GM23338 (cell line): ENCODE measurements around the gene CFAP300. TPM values are rescaled to one million over a fixed set of nuclear protein-coding genes. Genes with fewer than 3 reads are reported as not detected.

Experiments used
- ATAC-seq: fragments of 200-7000 bp; cut with Tn5 transposase; 3 replicates; pipeline ENCODE4 v1.9.1; 2020
- DNase-seq: peaks from one replicate; pipeline ENCODE4 v3.0.0-alpha.2; 2015; ENCODE audit warnings: low spot score
- H2AFZ ChIP-seq: fragments of 200-600 bp; sonication (generic); 2 replicates; pipeline ENCODE4 v1.8.0; 2016; ENCODE audit warnings: antibody characterized with exemption, mild to moderate bottlenecking, moderate library complexity
- H3F3A ChIP-seq: fragments of 200-600 bp; sonication (generic); replicated peaks from 2 replicates; pipeline ENCODE4 v1.8.0; 2017; ENCODE audit warnings: antibody characterized with exemption, mixed run types, low read depth
- H3K27ac ChIP-seq: fragments of 200-600 bp; sonication (generic); 2 replicates; pipeline ENCODE4 v1.6.1; 2016; ENCODE audit warnings: low read depth
- H3K27me3 ChIP-seq: fragments of 200-600 bp; sonication (generic); 2 replicates; pipeline ENCODE4 v1.8.0; 2016; ENCODE audit warnings: mild to moderate bottlenecking, mixed run types, moderate library complexity; ENCODE audit not compliant: insufficient read depth
- H3K36me3 ChIP-seq: fragments of 200-600 bp; sonication (generic); 2 replicates; pipeline ENCODE4 v1.8.0; 2016; ENCODE audit warnings: mild to moderate bottlenecking; ENCODE audit not compliant: insufficient read depth
- H3K4me1 ChIP-seq: fragments of 200-600 bp; sonication (generic); 2 replicates; pipeline ENCODE4 v1.8.0; 2016; ENCODE audit warnings: mild to moderate bottlenecking, moderate library complexity; ENCODE audit not compliant: insufficient read depth
- H3K4me2 ChIP-seq: fragments of 200-600 bp; sonication (generic); 2 replicates; pipeline ENCODE4 v1.7.1; 2017; ENCODE audit warnings: mixed run types
- H3K4me3 ChIP-seq: fragments of 200-600 bp; sonication (generic); 2 replicates; pipeline ENCODE4 v1.6.1; 2016; ENCODE audit warnings: mixed run types
- H3K79me2 ChIP-seq: fragments of 200-600 bp; sonication (generic); replicated peaks from 2 replicates; pipeline ENCODE4 v1.8.0; 2017; ENCODE audit warnings: mild to moderate bottlenecking; ENCODE audit not compliant: insufficient read depth
- H3K9me2 ChIP-seq: fragments of 200-600 bp; sonication (generic); 2 replicates; pipeline ENCODE4 v1.8.0; 2017; ENCODE audit not compliant: insufficient read depth
- H4K20me1 ChIP-seq: fragments of 200-600 bp; sonication (generic); replicated peaks from 2 replicates; pipeline ENCODE4 v1.8.0; 2017; ENCODE audit warnings: mild to moderate bottlenecking; ENCODE audit not compliant: insufficient read depth
- H3K27ac Mint-ChIP-seq: 2 replicates; pipeline ENCODE4 v1.8.0; 2020; ENCODE audit warnings: inconsistent platforms, mild to moderate bottlenecking, moderate library complexity, mixed read lengths
- H3K27me3 Mint-ChIP-seq: 3 replicates; pipeline ENCODE4 v1.8.0; 2022; ENCODE audit warnings: low read depth, mild to moderate bottlenecking, moderate library complexity, mixed read lengths, inconsistent platforms; ENCODE audit not compliant: insufficient read depth, poor library complexity
- H3K36me3 Mint-ChIP-seq: 3 replicates; pipeline ENCODE4 v1.8.0; 2021; ENCODE audit warnings: low read depth, mild to moderate bottlenecking, inconsistent platforms, moderate library complexity, mixed read lengths
- H3K4me1 Mint-ChIP-seq: 3 replicates; pipeline ENCODE4 v1.8.0; 2020; ENCODE audit warnings: mild to moderate bottlenecking, inconsistent platforms, mixed read lengths
- H3K4me3 Mint-ChIP-seq: 3 replicates; pipeline ENCODE4 v1.8.0; 2021; ENCODE audit warnings: moderate library complexity, mild to moderate bottlenecking, inconsistent platforms, mixed read lengths
- H3K9me3 Mint-ChIP-seq: 3 replicates; pipeline ENCODE4 v1.8.0; 2020; ENCODE audit warnings: moderate library complexity, mild to moderate bottlenecking, inconsistent platforms, mixed read lengths
- CREB1 ChIP-seq: fragments of 250-450 bp; sonication (Bioruptor Pico); IDR thresholded peaks from 2 replicates; pipeline ENCODE4 v1.5.0; 2020; ENCODE audit warnings: low read depth, mild to moderate bottlenecking, moderate library complexity
- EZH2 ChIP-seq: fragments of 200-600 bp; sonication (generic); IDR thresholded peaks from one replicate; pipeline ENCODE4 v1.8.0; 2017; ENCODE audit warnings: antibody characterized with exemption, mild to moderate bottlenecking, low read depth; ENCODE audit not compliant: unreplicated experiment
- JUNB ChIP-seq: IDR thresholded peaks from one replicate; pipeline ENCODE4 v1.6.1; 2016; ENCODE audit warnings: antibody characterized with exemption; ENCODE audit not compliant: unreplicated experiment
- POLR2AphosphoS5 ChIP-seq: IDR thresholded peaks from 2 replicates; pipeline ENCODE4 v1.6.1; 2016; ENCODE audit warnings: antibody characterized with exemption, low read depth
- polyA plus RNA-seq: library from polyadenylated mRNA; unstranded; fragments of >200 nt; fragmentation: Nextera tagmentation; extraction: Ambion mirVana; gene quantifications from 2 replicates; pipeline ENCODE4 v1.2.1, GENCODE V29; 2016
- total RNA-seq: library from RNA; depleted of rRNA; stranded (reverse); fragments of >200 nt; shearing (Covaris generic); gene quantifications from 2 replicates; pipeline ENCODE4 v1.2.3, GENCODE V29; 2014
- TF ChIP-seq, protein P1 (sequence below), 2 experiments: fragments of 200-600 bp in 1 of 2; sonication (generic) in 1 of 2; conservative IDR thresholded peaks; 2 replicates each; pipeline versions ENCODE4 v1.5.1 to v1.6.1; 2016 to 2017; ENCODE audit warnings: antibody characterized with exemption in 2 of 2, low read depth in 2 of 2, mild to moderate bottlenecking in 2 of 2, moderate library complexity in 1 of 2
- TF ChIP-seq, protein P2 (sequence below): IDR thresholded peaks from one replicate; pipeline ENCODE4 v1.6.1; 2018; ENCODE audit warnings: antibody characterized with exemption; ENCODE audit not compliant: unreplicated experiment

Gene CFAP300
- total and polyA plus RNA-seq, 2 experiments from 2014 or later = 1.4 to 6.0 TPM

DNA sequence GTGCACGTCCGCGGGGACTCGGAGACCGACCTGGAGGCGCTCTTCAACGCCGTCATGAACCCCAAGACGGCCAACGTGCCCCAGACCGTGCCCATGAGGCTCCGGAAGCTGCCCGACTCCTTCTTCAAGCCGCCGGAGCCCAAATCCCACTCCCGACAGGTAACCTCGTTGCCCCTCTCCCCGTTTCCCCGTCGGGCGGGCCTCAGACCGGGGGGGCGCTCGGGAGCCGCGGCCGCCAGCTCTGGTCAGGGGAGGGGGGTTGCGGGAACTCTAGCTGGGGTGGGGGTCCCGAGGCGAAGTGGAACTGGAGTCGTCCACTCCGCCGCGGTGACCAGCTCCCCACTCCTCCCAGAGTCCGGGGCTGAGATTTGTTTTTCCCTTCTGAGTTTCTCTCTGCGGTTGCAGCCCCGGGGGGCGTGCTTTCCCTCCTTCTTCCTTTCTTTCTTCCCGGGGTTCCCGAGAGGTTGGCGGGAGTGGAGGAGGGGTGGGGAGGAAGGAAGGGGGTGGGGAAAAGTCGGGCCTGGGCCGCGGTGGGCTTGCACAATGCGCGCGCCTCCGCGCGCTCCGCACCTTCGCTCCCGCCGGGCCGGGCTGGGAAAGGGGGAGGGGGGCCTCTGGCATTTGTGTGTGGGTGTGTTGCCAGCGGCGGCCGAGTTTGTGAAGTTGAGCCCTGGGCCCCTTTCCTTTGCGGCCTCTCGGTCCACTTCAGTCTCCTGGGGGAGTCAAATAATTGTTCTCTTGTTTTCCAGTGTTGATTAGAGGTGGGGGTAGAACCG lies 64.0 kb downstream of the CFAP300 start:
- DNase-seq = peak; percentile 94
- Histone ChIP-seq H3K27me3 (peaks cover 10% of the 10 kb centered on the region; the same call in 1 of the 2 replicates), H4K20me1 (no peaks in the 10 kb centered on the region), H3K4me2 (peak overlapping the region; percentile 90), H3K9me2 (no peaks in the 10 kb centered on the region), H3F3A (peaks cover 6% of the 10 kb centered on the region), H3K36me3 (no peaks in the 10 kb centered on the region), H2AFZ (no peak overlapping the region), H3K27ac (peak overlapping the region; percentile 100), H3K4me1 (peaks cover 42% of the 10 kb centered on the region), H3K79me2 (peaks cover 40% of the 10 kb centered on the region), H3K4me3 (peak overlapping the region; percentile 81)
- Mint-ChIP-seq H3K27me3 (peaks cover 8% of the 10 kb centered on the region), H3K4me1 (peaks cover 36% of the 10 kb centered on the region), H3K27ac (peak overlapping the region; percentile 98), H3K36me3 (peaks cover 9% of the 10 kb centered on the region; the same call in 2 of the 3 replicates), H3K4me3 (peak overlapping the region; percentile 89), H3K9me3 (peaks cover 2% of the 10 kb centered on the region; the same call in 2 of the 3 replicates)
- TF ChIP-seq POLR2AphosphoS5 (peak; percentile 45), CREB1 (CRISPR knock-in tag) (no peak)
- TF ChIP-seq, protein P1, sequence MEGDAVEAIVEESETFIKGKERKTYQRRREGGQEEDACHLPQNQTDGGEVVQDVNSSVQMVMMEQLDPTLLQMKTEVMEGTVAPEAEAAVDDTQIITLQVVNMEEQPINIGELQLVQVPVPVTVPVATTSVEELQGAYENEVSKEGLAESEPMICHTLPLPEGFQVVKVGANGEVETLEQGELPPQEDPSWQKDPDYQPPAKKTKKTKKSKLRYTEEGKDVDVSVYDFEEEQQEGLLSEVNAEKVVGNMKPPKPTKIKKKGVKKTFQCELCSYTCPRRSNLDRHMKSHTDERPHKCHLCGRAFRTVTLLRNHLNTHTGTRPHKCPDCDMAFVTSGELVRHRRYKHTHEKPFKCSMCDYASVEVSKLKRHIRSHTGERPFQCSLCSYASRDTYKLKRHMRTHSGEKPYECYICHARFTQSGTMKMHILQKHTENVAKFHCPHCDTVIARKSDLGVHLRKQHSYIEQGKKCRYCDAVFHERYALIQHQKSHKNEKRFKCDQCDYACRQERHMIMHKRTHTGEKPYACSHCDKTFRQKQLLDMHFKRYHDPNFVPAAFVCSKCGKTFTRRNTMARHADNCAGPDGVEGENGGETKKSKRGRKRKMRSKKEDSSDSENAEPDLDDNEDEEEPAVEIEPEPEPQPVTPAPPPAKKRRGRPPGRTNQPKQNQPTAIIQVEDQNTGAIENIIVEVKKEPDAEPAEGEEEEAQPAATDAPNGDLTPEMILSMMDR (conservative IDR thresholded peaks at IDR 0.05; ENCODE audit: low read depth in 2 of 2) = peak; percentile 10 to 31; a peak in 2 of 4 replicates
- TF ChIP-seq, protein P2, sequence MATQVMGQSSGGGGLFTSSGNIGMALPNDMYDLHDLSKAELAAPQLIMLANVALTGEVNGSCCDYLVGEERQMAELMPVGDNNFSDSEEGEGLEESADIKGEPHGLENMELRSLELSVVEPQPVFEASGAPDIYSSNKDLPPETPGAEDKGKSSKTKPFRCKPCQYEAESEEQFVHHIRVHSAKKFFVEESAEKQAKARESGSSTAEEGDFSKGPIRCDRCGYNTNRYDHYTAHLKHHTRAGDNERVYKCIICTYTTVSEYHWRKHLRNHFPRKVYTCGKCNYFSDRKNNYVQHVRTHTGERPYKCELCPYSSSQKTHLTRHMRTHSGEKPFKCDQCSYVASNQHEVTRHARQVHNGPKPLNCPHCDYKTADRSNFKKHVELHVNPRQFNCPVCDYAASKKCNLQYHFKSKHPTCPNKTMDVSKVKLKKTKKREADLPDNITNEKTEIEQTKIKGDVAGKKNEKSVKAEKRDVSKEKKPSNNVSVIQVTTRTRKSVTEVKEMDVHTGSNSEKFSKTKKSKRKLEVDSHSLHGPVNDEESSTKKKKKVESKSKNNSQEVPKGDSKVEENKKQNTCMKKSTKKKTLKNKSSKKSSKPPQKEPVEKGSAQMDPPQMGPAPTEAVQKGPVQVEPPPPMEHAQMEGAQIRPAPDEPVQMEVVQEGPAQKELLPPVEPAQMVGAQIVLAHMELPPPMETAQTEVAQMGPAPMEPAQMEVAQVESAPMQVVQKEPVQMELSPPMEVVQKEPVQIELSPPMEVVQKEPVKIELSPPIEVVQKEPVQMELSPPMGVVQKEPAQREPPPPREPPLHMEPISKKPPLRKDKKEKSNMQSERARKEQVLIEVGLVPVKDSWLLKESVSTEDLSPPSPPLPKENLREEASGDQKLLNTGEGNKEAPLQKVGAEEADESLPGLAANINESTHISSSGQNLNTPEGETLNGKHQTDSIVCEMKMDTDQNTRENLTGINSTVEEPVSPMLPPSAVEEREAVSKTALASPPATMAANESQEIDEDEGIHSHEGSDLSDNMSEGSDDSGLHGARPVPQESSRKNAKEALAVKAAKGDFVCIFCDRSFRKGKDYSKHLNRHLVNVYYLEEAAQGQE = peak; percentile 4
- peak; percentile 56 for ATAC-seq

DNA sequence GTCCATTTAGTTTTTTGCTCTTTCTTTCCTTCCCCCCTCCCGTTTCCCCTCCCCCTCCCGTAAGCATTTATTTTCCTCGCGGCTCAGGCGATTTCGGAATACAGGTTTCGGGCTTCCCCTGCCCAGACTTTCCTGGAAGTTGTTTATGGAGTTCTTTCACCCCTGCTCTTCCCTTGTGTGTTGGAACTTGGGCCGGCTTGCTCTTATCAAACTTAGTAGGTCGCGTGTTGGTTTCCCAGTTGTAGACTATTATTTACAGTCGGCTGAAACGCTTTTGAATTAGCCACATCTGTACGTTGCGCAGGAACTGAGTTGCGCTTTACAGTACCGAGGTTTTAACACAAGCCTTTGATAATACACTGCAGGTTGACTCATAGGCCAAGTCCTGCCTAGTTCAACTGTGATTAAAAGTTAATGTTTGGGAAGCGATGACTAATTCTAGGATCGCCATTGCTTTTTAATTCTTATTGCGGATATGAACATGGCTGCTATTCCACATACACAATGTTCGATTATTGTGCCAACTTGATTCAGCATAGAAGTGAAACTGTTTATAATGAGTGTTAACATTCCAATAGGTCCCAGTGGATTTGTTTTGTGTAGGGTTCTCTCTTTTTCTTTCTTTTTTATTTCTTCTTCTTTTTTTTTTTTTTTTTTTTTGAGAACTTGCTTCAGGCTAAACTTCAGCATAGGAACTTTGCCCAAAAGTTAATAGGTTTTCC lies 64.7 kb downstream of the CFAP300 start:
- Histone ChIP-seq H3F3A (peaks cover 6% of the 10 kb centered on the region), H3K27me3 (peaks cover 10% of the 10 kb centered on the region; the same call in 1 of the 2 replicates), H3K36me3 (no peaks in the 10 kb centered on the region), H3K4me3 (peak overlapping the region; percentile 81), H2AFZ (no peak overlapping the region), H3K4me2 (peak overlapping the region; percentile 77), H3K27ac (peak overlapping the region; percentile 100), H3K79me2 (peaks cover 47% of the 10 kb centered on the region), H3K4me1 (peaks cover 49% of the 10 kb centered on the region), H3K9me2 (no peaks in the 10 kb centered on the region), H4K20me1 (no peaks in the 10 kb centered on the region)
- H3K27ac Mint-ChIP-seq = peak overlapping the region; percentile 98
- ATAC-seq (peak; percentile 2; the same call in 2 of the 3 replicates), DNase-seq (no peak)
- peaks cover 8% of the 10 kb centered on the region for H3K27me3 Mint-ChIP-seq
- peaks cover 44% of the 10 kb centered on the region for H3K4me1 Mint-ChIP-seq
- peak overlapping the region; percentile 89 for H3K4me3 Mint-ChIP-seq
- H3K36me3 Mint-ChIP-seq = peaks cover 13% of the 10 kb centered on the region; the same call in 2 of the 3 replicates
- peaks cover 2% of the 10 kb centered on the region; the same call in 2 of the 3 replicates for H3K9me3 Mint-ChIP-seq
- TF ChIP-seq, protein P1 (conservative IDR thresholded peaks at IDR 0.05; ENCODE audit: low read depth in 2 of 2) = no peak
- no peak for TF ChIP-seq EZH2
- TF ChIP-seq JUNB = no peak
